Activated CD4-positive, alpha-beta T cell treated with anti-CD3 and anti-CD28 coated beads for 1 hour (primary cell): ENCODE measurements around the gene IP6K3.

Source experiments
- DNase-seq: peaks from one replicate; pipeline ENCODE4 v3.0.0-alpha.2; 2020

The IP6K3 gene

DNA sequence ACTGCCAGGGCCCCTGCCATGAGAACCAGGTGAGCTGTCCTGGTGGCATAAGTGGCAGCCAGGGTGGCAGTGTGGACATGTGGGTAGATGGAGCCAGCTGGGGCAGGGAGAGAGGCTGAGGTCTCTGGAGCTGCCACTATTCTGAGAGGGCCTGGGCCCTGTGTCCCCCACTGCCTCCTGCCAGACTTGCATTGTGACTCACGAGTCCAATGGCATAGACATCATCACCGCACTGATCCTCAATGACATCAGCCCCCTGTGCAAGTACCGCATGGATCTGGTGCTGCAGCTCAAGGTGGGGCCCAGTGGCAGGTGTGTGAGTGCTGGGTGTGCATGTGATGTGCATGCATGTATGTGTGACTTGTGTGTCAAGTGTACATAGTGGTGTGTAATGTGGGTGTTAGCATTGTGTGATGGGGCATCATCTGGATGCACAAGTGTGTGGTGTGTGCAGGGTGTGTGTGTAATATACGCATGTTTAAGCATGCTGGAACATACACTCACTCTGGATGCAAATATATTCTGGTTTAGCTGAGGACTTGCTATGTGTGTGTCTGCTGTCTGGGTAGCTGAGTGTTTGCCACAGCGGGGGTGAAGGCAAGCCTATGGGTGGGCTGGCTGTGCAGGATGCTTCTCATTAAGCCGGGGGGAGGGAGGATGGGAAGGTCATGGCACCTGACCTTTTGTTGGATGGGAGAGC, 60.3 kb downstream of the IP6K3 start:
- no peak for DNase-seq

DNA sequence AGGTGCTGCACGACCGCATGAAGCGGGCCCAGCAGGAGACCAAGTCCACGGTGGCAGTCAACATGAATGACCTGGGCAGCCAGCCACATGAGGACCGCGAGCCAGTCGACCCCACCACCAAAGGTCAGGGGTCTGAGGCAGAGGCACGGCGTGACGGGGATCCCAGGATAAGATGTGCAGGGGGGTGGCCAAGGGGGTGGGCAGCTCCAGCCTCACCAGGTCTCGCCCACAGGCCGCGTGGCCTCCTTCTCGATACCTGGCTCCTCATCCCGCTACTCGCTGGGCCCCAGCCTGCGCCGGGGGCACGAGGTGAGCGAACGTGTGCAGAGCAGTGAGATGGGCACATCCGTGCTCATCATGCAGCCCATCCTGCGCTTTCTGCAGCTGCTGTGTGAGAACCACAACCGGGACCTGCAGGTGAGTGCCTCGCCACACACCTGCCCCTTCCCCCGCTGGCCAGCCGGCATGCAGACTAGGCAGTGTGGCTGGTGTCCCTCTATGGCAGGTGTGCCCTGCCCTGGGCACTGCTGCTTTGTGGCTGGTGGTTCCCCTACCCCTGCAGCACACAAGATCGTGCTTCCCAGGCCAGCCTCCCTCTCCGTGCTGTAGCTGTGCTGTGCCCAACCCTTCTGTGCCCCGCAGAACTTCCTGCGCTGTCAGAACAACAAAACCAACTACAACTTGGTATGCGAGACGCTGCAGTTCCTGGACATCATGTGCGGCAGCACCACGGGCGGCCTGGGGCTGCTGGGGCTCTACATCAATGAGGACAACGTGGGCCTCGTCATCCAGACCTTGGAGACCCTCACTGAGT, 61.1 kb downstream of the IP6K3 start:
- no peak for DNase-seq

- DNase-seq: no peak
Observed at GRCh38 chr6:33684983-33685382, 61.7 kb downstream of the IP6K3 start.

DNA sequence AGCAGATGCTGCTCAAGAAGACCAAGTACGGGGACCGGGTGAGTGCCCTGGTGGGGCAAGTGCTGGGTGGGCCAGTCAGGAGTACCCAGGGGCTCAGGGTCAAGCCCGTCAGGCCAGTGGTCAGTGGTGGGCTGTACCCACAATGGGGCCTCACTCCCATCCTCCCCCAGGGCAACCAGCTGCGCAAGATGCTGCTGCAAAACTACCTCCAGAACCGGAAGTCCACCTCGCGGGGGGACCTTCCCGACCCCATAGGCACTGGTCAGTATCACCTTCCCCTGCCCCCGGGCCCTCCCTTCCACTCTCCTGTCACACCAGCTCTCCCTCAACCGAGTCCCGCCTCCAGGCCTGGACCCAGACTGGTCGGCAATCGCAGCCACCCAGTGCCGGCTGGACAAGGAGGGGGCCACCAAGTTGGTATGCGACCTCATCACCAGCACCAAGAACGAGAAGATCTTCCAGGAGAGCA, 62.2 kb downstream of the IP6K3 start:
- no peak for DNase-seq

GRCh38 chr6:33683576-33684427, 62.9 kb downstream of the IP6K3 start:
- no peak for DNase-seq

DNA sequence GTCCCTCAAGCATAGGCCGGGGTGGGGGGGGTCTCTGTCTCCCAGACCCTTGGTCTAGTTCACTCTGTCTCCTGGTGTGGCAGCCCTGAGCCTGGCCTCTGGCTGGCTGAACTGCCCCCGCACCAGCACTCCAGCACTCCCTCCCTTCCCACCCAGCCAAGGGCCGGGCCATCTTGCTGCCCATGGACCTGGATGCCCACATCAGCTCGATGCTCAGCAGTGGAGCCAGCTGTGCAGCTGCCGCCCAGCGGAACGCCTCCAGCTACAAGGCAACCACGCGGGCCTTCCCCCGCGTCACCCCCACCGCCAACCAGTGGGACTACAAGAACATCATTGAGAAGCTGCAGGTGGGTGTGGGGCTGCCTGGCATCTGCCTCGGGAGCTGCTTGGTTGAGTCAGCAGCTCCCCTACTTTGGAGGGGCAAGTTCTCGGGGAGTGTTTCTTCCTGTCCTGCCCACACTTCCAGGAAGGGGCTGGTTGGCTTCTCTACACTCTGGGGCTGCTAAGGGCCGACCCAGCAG, 63.6 kb downstream of the IP6K3 start:
- DNase-seq: no peak

DNA sequence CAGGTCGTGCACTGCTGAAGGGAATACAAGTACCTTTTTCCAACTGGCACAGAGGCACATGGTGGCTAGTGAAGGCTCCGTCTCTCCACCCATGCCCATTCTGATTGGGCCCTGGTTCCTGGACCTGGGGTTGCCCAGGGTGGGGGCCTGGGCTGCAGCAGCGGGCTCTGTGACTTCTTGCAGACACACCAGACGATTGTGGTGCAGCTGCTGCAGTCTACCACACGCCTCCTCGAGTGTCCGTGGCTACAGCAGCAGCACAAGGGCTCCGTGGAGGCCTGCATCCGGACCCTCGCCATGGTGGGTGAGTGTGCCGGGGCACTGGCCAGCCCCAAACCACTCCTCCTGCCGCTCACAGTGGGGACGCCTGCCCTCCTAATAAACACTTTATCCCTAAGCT, 64.4 kb downstream of the IP6K3 start:
- DNase-seq: no peak

GRCh38 chr6:33679761-33680160, 66.9 kb downstream of the IP6K3 start:
- no peak for DNase-seq

- DNase-seq: no peak
Observed at GRCh38 chr6:33678932-33679490, 67.7 kb downstream of the IP6K3 start.

DNA sequence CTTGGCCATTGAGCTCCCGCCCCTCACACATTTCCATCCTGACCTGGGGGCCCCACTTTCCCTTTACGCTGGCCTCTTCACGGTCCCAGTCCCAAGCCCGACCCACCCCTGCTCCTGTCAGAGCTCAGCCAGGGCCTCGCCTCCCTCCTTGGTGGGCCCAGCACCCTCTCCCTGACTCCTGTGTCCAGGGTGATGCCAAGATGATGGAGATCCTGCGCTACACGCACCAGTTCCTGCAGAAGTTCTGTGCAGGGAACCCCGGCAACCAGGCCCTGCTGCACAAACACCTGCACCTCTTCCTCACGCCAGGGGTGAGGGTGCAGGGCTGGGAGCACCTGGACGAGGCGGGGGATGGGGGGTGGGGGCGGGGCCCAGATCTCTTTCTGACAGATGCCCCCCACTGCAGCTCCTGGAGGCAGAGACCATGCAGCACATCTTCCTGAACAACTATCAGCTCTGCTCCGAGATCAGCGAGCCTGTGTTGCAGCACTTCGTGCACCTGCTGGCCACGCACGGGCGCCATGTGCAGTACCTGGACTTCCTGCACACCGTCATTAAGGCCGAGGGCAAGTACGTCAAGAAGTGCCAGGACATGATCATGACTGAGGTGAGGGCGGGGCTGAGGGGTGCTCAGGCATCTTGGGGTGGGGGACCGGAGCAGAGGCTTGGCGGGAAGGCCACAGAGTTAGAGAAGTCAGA, 68.3 kb downstream of the IP6K3 start:
- DNase-seq: no peak

GRCh38 chr6:33677689-33678088, 69.0 kb downstream of the IP6K3 start:
- DNase-seq: no peak

- no peak for DNase-seq
Observed at GRCh38 chr6:33677143-33677660, 69.5 kb downstream of the IP6K3 start.

- no peak for DNase-seq
Observed at GRCh38 chr6:33676416-33677142, 70.1 kb downstream of the IP6K3 start.

- no peak for DNase-seq
Observed at GRCh38 chr6:33675968-33676367, 70.7 kb downstream of the IP6K3 start.

- DNase-seq: no peak
Observed at GRCh38 chr6:33673851-33674250, 72.9 kb downstream of the IP6K3 start.

DNA sequence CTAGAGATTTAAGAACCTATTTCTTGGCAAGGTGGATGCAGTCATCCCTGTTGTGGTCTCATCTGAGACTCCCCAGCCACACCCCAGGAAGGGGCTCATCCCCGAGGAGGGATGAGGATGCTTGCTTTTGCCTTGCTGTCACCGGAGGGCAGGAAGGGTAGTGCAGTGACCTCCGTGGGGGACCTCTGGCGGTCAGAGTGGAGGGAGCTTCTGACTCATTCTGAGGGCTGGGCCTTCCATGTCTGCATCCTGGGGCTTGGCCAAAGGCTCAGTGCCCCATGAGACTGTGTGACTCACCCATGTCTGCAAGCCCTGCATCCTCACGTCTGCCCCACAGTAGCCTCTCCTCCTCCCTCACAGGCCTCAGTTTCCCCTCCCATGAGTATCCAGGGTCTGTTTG, 73.9 kb downstream of the IP6K3 start:
- no peak for DNase-seq

DNA sequence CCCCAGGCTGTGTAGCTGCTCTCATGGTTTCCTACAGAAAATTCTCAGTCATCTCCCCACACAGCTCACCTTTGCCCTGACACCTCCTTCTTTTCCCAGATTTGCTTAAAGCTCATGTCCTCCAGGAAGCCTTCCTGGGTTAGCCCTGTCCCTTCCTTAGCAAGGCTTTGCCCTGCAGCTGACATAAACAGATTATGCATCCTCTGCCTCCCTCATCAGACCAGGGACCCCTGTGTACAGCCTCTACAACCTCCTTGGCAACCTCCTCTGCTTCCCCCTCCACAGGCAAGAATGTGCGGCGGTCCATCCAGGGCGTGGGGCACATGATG, 75.0 kb downstream of the IP6K3 start:
- DNase-seq: no peak
